ENCODE measurements around the gene NEU2.

Gene NEU2

GRCh38 chr2:233058717-233059546 lies 26.5 kb downstream of the NEU2 start:
- no peaks in the 10 kb centered on the region for H3K9me3 ChIP-seq
- peaks cover 7% of the 10 kb centered on the region for H3K36me3 ChIP-seq
- peaks cover 42 to 48% of the 10 kb centered on the region in 2 experiments for H3K4me1 ChIP-seq (ENCODE audit: control insufficient read depth in 1 of 2, insufficient read depth in 1 of 2, low read depth in 1 of 2, low read length in 1 of 2)
- TF ChIP-seq CTCF (IDR thresholded peaks at IDR 0.05) = no peak
- peak overlapping the region; percentile 97 for H3K27ac ChIP-seq
- H3K4me3 ChIP-seq (ENCODE audit: low read depth in 1 of 2, low read length in 1 of 2) = peak overlapping the region; percentile 93 to 97
- no peaks in the 10 kb centered on the region for H3K27me3 ChIP-seq

GRCh38 chr2:233059547-233059796 lies 27.0 kb downstream of the NEU2 start:
- Histone ChIP-seq H3K27ac (peak overlapping the region; percentile 97), H3K27me3 (no peaks in the 10 kb centered on the region)

GRCh38 chr2:233059797-233060500 lies 27.5 kb downstream of the NEU2 start, which contains the start of gene INPP5D:
Gene INPP5D, plus strand, starts transcription at chr2:233060342. Its CDS starts 137 bp downstream, at chr2:233060479.
- H3K9me3 ChIP-seq = no peaks in the 10 kb centered on the region
- peak; percentile 44 for TF ChIP-seq CTCF (IDR thresholded peaks at IDR 0.05)
- H3K4me3 ChIP-seq (ENCODE audit: low read depth in 1 of 2, low read length in 1 of 2) = peak within 1 kb of the TSS; percentile 93 to 97
- H3K36me3 ChIP-seq = peaks cover 7% of the 10 kb centered on the region
- peak within 1 kb of the TSS; percentile 97 for H3K27ac ChIP-seq
- H3K27me3 ChIP-seq = no peaks in the 10 kb centered on the region
- peaks cover 48 to 58% of the 10 kb centered on the region in 2 experiments for H3K4me1 ChIP-seq (ENCODE audit: control insufficient read depth in 1 of 2, insufficient read depth in 1 of 2, low read depth in 1 of 2, low read length in 1 of 2)

More at GRCh38 chr2:233059547-233059796, 27.0 kb downstream of the NEU2 start:
- H3K36me3 ChIP-seq = peaks cover 7% of the 10 kb centered on the region
- H3K4me3 ChIP-seq (ENCODE audit: low read depth in 1 of 2, low read length in 1 of 2) = peak overlapping the region; percentile 93 to 97
- peaks cover 43 to 53% of the 10 kb centered on the region in 2 experiments for H3K4me1 ChIP-seq (ENCODE audit: control insufficient read depth in 1 of 2, insufficient read depth in 1 of 2, low read depth in 1 of 2, low read length in 1 of 2)
- H3K9me3 ChIP-seq = no peaks in the 10 kb centered on the region
- TF ChIP-seq CTCF (IDR thresholded peaks at IDR 0.05) = no peak

GRCh38 chr2:233060501-233060979 lies 28.1 kb downstream of the NEU2 start:
- Histone ChIP-seq H3K36me3 (peaks cover 7% of the 10 kb centered on the region), H3K9me3 (no peaks in the 10 kb centered on the region), H3K27me3 (no peaks in the 10 kb centered on the region), H3K4me3 (ENCODE audit: low read depth in 1 of 2, low read length in 1 of 2) (peak overlapping the region; percentile 93 to 97), H3K27ac (peak overlapping the region; percentile 97), H3K4me1 (ENCODE audit: control insufficient read depth in 1 of 2, insufficient read depth in 1 of 2, low read depth in 1 of 2, low read length in 1 of 2) (peaks cover 52 to 64% of the 10 kb centered on the region in 2 experiments)
- TF ChIP-seq CTCF (IDR thresholded peaks at IDR 0.05) = peak; percentile 5

GRCh38 chr2:233060980-233061590 lies 28.6 kb downstream of the NEU2 start:
- H3K4me1 ChIP-seq (ENCODE audit: control insufficient read depth in 1 of 2, insufficient read depth in 1 of 2, low read depth in 1 of 2, low read length in 1 of 2) = peaks cover 58 to 69% of the 10 kb centered on the region in 2 experiments
- TF ChIP-seq CTCF (IDR thresholded peaks at IDR 0.05) = no peak
- no peaks in the 10 kb centered on the region for H3K27me3 ChIP-seq

More at GRCh38 chr2:233060980-233061590, 28.6 kb downstream of the NEU2 start:
- H3K36me3 ChIP-seq = peaks cover 9% of the 10 kb centered on the region
- peak overlapping the region; percentile 97 for H3K27ac ChIP-seq
- no peaks in the 10 kb centered on the region for H3K9me3 ChIP-seq
- H3K4me3 ChIP-seq (ENCODE audit: low read depth in 1 of 2, low read length in 1 of 2) = peak overlapping the region; percentile 93 to 97
